GM18873 (cell line): ENCODE measurements around the gene ALG8.
"Not testable (repeated sequence)": the region's sequence is repeated elsewhere in the genome, so short reads cannot be mapped to it uniquely, and the experiment has no call there.

Experiments used
- ATAC-seq: cut with Tn5 transposase; IDR thresholded peaks from one replicate; pipeline ENCODE4 v1.9.1; 2021; ENCODE audit warnings: mild to moderate bottlenecking, moderate library complexity, moderate number of reproducible peaks; ENCODE audit not compliant: unreplicated experiment, low FRiP score

ALG8 gene

DNA sequence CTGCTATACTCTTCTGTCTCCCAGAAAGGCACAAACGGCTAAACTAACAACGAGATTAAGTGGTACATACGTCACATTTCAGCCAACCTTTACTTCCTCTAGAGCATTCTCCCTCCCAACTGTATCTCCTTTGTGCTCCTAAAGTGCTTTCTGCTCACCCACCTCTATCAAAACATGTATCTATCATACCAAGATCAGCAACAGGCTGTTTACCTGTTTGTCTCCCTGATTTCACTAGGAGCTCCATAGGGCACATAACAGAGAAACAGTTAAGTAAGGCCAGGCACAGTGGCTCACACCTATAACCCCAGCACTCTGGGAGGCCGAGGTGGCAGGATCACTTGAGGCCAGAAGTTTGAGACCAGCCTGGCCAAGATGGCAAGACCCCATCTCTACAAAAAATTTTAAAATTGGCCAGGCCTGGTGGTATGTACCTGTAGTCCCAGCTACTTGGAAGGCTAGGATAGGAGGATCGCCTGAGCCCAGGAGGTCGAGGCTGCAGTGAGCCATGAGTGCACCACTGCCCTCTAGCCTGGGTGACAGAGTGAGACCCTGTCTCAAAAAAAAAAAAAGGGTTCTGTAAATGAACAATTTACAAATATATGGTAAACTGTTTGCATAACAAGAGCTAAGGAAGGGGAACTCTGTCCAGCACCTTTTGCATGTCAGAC lies 62.6 kb downstream of the ALG8 start:
- ATAC-seq, result no peak

DNA sequence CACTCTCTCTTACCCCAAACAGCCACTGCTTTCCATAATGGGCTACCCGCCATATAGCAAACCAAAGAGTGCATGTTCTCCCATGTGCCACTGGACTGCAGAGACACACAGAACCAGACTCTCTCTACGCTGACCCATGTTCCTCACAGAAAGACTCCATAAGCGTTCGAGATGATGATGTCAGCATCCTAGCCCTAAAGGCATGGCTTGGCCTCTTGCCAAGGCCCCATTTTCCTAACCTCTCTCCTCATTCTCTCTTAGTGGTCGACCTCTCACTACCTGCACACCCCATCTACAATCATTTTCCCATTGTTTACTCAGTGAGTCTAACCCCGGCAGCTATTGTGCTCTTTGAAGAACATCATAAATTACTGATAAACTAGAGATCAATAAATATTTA lies 64.7 kb downstream of the ALG8 start:
- ATAC-seq, result no peak

DNA sequence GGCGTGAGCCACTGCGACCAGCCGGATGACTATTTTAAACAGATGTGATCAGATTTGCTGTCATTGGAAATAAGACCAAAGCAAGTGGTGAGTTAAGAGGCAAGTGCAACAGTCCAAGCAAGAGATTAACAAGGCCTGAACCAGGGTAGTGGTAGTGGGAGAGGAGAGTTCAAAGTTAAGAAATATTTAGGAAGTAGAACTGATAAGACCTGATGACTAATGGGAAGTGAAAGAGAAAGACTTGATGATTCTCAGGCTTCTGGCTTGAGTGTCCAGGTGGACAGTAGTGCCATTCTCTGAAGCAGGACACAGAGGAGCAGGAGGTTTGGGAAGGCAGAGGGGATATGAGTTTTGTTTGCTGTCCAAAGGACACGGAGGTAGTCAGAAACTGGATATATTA lies 67.0 kb downstream of the ALG8 start:
- no peak for ATAC-seq

DNA sequence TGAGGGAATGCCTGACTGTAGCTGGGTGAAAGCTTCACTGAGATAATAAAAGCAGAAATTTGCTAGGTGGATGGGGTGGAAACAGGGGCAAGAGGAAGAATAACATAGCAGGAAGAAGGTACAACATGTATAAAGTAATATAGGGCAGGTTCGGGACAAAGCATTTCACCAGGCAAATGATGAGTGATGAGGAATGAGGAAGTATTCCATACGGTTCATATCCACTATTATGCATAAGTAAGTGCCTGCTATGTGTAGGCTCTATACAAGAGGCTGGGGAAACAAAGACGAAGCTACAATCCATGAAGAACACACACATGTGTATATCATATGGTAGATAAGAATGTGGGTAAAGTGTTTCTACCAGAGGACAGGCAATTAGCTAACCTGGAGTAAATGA lies 67.7 kb downstream of the ALG8 start:
- no peak for ATAC-seq

DNA sequence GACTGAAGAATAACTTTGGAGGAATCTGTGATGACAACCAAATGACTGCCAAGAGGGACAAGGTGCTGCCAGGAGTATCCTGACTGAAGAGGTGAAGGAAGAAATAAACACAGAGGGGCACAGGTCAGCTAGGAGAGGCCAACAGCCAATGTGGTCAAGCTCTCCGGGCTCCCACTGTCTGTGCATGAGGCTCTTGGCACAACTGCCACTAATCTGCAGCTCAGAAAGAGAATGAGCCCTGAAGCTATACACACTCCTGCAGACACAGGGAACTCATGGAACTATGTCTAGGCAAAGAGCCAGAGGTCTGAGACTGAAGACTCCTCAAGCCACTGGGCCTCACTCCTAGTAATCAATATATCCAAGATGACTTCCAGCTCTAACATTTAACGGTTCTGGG lies 68.8 kb downstream of the ALG8 start:
- ATAC-seq, result no peak

DNA sequence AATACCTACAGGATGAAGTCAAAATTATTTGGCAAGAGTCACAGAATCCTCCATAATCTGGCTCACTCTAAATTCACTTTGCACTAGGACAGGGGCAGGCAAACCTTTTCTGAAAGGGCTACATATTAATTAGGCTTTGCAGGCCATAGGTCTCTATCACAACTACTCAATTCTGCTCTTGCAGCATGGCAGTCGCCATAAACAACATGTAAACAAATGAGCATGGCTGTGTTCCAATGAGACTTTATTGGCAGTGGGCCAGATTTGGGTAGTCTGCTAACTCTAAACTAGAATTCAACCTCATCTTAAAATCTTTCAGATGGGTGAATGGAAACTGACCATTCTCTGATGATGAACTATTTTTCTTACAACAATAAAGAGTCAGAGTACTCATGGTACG lies 70.0 kb downstream of the ALG8 start:
- ATAC-seq, result no peak

DNA sequence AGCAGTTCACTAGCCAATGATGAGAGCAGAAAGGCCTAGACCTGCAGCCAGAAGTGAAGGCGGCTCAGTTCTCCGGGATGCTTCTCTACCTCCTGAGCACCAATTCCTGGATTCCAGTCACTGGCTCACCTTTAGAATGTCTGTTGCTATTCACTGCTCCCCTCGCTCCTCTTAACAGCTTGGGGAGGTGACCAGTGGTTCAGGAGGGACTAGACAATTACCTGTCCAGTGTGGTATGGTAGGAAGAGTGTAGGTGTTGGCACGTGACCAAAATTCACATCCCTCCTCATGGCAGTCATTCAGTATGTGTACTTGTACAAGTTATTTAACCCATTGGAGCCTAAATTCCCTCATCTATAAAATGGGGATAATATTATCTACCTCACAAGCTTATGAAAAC lies 71.7 kb downstream of the ALG8 start:
- ATAC-seq, result no peak

DNA sequence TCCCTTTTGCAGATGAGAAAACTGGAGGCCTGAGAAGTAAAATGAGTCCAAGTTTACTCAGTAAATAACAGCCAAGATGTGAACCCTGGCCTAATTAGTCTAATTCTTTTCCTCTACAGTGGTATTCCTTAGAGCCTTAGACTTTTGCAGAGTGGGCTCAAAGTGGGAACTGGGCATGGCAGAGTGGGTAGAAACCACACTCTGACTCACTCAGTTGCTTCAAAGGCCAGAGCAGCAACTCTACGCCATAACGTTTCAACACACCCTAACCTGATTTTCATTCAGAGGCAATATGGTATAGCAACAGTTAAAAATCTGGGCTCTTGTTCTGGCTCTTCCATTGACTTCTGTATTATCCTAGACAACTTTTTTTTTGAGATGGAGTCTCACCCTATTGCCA lies 73.0 kb downstream of the ALG8 start:
- ATAC-seq, result no peak

DNA sequence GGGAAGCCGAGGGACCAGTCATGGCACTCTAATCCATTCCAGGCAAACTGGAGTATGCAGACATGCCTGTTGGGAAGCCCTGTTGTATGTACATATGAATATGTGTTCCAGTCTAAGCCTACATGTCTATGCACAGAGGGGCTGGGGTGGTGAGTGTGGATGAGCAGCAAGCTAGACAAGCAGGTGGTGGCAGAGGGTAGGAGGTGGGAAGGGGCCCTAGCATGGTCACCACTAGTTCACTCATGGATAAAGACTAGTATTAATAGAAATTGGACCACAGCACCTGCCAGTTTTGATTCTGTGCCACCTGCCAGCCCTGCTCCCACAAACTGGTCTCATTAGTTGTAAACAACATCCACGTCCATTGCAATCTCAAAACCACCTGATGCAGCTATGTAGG lies 74.2 kb downstream of the ALG8 start:
- ATAC-seq, result no peak

DNA sequence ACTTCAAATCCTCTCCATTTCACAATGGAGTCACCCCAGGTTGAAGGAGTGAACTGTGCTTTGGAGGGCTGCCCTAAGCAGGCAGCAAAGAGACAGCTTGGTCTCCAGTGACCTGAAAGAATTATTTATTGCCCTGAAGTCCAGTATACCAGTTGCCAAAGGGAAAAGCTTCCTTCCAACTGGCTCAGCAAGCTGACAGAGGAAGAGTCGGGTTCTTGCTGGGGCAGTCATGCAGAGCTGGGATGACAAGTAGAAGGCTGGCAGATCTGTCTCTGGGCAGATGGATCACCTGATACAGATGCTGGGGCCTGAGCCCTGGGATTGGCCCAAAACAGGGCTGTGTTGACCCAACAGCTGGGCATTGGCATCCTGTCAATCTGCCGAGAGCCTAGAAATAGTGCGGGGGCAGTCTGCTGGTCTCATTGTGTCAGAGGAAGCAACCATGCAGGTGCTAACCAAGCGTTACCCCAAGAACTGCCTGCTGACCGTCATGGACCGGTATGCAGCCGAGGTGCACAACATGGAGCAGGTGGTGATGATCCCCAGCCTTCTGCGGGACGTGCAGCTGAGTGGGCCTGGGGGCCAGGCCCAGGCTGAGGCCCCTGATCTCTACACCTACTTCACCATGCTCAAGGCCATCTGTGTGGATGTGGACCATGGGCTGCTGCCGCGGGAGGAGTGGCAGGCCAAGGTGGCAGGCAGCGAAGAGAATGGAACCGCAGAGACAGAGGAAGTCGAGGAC lies 75.8 kb downstream of the ALG8 start, which contains the start of gene THRSP:
THRSP (plus strand) TSS at position 422 of the 742 bp plus-strand sequence; CDS start at position 443, 21 bp downstream.
- no peak for ATAC-seq

DNA sequence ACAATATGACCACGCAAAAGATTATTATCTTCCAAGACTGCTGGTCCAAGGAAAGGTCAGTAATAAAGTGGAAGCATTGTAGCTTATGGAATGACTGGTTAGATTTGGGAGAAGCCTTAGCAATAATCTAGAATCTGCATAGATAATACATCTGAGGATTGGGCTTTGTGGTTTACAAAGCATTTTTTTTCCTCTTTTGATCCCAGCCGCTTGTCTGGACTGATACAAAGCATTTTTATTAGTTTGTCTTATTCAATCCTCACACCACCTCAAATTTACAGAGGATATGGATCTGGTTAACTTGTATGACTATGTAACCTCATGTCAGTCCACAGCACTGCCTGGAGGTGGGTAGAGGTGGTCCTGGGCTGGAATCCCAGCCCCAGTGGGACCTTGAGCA lies 76.8 kb downstream of the ALG8 start:
- ATAC-seq, result no peak

DNA sequence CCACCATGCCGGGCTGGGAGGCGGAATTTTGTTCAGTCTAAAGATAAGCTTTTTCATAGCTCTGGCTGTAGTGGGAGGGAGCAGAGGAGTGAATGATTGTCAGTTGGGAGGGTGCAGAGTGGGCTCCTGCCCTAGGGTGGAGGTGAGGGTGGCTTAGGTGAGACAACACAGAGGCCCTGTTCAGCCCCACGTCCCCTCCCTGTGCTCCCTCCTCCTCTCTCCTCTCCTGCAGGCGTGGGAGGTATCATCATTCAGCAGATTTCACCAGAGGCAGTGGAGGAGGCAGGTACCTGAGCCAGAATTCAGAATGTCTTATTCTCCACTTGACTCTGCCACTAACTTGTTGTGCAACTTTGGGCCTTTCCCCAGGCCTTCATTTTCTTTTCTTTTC lies 77.5 kb downstream of the ALG8 start:
- ATAC-seq, result no peak

DNA sequence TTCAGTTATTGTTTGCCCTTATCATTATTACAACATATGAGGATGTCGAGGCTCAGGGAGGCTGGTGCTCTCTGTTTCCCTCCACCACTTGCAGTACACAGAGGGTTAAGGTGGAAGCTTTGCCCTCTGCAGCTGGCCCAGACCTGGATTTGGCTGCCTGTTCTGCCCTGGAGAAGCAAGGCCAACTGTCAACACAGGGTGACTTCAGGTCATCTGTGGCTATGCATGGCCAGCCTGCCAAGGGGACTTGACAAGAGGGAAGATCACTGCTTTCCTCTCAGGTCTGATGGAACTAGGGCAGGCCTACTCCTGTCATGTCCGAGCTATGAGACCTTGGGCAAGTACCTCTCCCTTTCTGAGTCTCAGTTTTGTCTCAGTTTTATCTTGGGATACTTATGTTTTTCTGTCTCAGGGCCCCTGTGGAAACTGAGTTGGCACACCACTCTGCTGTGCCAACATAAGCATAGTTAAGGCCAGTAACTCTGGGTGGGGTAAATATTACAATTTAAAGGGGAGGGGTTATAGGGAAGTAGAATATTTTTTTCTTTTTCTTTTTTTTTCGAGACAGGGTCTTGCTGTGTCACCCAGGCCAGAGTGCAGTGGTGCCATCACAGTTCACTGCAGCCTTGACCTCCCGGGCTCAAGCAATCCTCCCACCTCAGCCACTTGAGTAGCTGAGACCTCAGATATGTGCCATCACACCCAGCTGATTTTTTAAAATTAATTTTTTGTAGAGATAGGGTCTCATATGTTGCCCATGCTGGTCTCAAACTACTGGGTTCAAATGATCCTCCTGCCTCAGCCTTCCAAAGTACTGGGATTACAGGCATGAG lies 78.1 kb downstream of the ALG8 start:
- ATAC-seq, result no peak

DNA sequence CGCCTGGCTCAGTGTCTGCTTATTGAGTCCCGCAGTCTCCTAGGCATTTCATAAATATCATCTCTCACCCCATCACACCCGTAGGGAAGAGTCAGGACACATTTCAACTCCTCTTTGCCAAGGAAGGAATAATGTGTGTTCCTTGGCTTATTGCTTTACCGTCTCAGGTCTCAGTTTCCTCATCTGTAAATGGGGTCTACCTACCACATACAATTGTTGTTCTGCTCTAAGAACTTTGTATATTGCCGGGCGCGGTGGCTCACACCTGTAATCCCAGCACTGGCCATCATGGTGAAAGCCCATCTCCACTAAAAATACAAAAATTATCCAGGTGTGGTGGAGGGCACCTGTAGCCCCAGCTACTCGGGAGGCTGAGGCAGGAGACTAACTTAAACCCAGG lies 78.9 kb downstream of the ALG8 start:
- no peak for ATAC-seq

DNA sequence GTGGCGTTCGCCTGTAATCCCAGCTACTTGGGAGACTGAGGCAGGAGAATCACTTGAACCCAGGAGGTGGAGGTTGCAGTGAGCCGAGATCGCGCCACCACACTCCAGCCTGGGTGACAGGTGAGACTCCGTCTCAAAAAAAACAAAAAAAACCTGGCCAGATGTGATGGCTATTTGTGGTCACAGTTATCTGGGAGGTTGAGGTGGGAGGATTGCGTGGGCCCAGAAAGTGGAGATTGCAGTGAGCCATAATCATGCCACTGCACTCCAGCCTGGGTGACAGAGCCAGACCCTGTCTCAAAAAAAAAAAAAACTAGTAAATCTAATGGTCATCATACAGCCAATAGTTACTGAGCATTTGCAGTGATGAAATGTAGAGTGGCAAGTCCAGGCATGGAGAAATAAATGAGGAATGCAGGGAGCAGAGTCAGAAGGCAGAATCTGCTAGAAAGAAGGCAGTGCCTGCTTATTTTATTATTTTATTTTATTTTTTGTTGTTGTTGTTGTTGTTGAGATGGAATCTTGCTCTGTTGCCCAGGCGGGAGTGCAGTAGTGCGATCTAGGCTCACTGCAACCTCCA lies 79.6 kb downstream of the ALG8 start:
- not testable (repeated sequence) for ATAC-seq

DNA sequence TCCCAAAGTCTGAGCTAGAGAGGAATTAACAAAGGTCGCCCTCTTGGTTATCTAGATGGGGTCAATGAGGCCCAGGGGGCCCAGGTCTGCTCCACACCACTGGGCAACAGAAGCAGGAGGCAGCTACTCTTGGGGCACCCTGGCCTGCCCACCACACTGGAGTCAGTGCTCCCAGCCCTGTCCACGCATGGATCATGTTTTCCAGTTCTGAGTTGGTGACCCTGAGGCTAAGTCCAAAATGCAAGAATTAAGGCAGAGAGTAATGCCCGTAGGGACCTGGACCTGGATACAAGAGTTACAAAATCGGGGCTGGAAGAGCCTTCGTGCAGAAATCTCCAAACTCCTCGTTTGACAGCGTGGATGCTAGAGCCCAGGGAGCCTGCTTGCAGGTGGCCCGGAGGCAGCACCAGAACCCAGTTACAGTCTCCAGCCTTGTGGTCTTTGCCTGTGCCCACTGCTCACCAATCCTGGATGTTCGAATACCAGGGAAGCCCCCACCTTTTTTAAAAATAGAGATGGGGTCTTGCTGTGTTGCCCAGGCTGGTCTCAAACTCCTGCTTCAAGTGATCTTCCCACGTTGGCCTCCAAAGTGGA lies 81.9 kb downstream of the ALG8 start:
- ATAC-seq, result no peak

DNA sequence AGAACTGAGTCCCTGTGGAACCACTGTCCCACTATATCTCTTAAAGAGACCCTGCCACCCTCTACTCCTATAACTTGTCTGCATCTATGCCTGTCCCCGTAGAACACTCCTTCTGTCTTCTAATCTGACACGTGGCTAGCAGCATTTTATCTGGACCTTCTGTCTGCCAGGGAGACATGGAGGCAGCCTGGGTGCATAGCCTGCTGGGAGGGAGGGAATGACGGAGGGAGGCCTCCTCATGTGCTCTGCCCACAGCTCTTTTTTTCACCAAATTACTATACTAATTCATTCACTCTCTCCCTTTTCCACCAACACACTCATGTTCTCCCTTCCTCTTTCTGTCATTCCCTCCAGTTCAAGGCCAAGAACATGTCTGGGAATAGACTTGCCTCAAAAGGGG lies 83.3 kb downstream of the ALG8 start:
- ATAC-seq, result no peak

DNA sequence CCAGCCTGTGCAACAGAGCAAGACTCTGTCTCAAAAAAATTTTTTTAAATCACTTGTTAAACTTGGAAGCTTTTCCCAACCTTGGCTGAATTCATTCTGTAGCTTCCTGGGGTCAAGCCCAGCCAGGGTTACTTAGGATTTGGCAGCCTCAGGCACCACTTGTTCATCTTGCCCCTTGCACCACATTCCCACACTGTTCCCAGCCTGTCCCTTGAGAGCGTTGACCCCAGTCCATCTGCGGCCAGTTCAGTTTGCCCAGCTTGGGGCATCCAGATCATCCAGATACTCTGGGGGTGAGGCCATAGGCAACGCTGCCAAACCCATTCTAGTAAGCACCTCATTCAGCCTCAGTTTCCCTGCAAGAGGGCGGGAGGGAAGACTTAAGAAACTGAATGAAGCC lies 84.5 kb downstream of the ALG8 start:
- ATAC-seq, result no peak

DNA sequence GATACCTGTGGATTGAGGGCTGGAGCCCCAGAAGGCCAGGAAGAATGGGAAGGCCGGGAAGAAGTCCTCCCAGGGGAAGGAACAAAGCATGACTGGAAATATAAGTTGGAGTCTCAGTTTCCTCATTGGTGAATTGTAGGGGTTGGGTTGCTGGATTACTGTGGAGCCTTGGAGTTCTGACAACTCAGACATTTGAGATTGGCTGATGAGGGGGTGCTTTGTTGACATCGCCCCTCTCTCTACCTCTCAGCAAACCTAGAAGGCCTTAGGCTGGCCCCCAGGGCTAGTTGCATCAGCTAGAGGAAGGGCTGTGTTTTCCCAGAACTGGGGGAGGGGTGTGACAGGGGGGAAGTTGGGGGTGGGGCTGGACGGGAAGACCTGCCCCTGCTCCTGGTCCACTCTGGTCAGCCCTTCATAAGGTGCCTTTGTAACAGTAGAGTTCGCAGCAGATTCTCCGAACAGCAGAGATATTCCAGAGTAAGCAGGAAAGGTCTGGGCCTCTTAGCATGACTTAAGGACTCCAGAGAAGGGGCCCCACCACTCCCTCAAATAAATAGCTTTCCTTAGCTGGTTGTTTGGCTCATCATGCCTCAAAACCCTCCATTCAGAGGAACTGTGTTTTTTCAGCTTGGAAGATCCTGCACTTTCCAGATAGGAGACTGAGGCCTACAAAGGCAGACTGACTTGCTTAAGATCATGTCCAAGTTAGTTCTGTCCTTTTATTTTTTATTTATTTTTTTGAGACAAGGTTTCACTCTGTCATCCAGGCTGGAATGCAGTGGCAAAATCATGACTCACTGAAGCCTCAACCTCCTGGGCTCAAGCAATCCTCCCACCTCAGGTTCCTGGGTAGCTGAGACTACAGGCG lies 88.2 kb downstream of the ALG8 start:
- ATAC-seq, result no peak
